ENCODE measurements around the gene CLBA1. TPM values are rescaled to one million over a fixed set of nuclear protein-coding genes. Genes with fewer than 3 reads are reported as not detected.
"Not testable (repeated sequence)": the region's sequence is repeated elsewhere in the genome, so short reads cannot be mapped to it uniquely, and the experiment has no call there.

CLBA1 gene
- total RNA-seq, 1 experiment from 2014 or later, result 14.3 TPM

- H3K27me3 ChIP-seq (replicated peaks; ENCODE audit: insufficient read depth, low read depth, low read length, poor library complexity); H3K36me3 ChIP-seq (ENCODE audit: insufficient read depth, low read length, poor library complexity, severe bottlenecking); H3K9me3 ChIP-seq (ENCODE audit: low read depth, low read length, poor library complexity, severe bottlenecking); POLR2A ChIA-PET (ENCODE audit: low non-redundant PET); DNase-seq (ENCODE audit: low spot score); H3K4me1 ChIP-seq (ENCODE audit: insufficient read depth, low read length, poor library complexity, severe bottlenecking); H3K4me3 ChIP-seq (ENCODE audit: low read depth, low read length, poor library complexity, severe bottlenecking); BruUV-seq (replicated peaks); H3K27ac ChIP-seq (ENCODE audit: low read depth, low read length, poor library complexity, severe bottlenecking); intact Hi-C loops (cut with micrococcal nuclease; ENCODE audit: unreplicated experiment); CTCF ChIA-PET: not testable (repeated sequence)
Measured at GRCh38 chr14:104945266-104945665, 40.3 kb upstream of the CLBA1 start.

GRCh38 chr14:104945986-104946965, 39.3 kb upstream of the CLBA1 start:
- DNase-seq (ENCODE audit: low spot score); CTCF ChIA-PET; intact Hi-C loops (cut with micrococcal nuclease; ENCODE audit: unreplicated experiment); POLR2A ChIA-PET (ENCODE audit: low non-redundant PET); H3K36me3 ChIP-seq (ENCODE audit: insufficient read depth, low read length, poor library complexity, severe bottlenecking); H3K4me3 ChIP-seq (ENCODE audit: low read depth, low read length, poor library complexity, severe bottlenecking); H3K4me1 ChIP-seq (ENCODE audit: insufficient read depth, low read length, poor library complexity, severe bottlenecking); H3K27me3 ChIP-seq (replicated peaks; ENCODE audit: insufficient read depth, low read depth, low read length, poor library complexity); H3K27ac ChIP-seq (ENCODE audit: low read depth, low read length, poor library complexity, severe bottlenecking); BruUV-seq (replicated peaks); H3K9me3 ChIP-seq (ENCODE audit: low read depth, low read length, poor library complexity, severe bottlenecking): not testable (repeated sequence)

- BruUV-seq (replicated peaks); CTCF ChIA-PET; intact Hi-C loops (cut with micrococcal nuclease; ENCODE audit: unreplicated experiment): not testable (repeated sequence)
Measured at GRCh38 chr14:104947201-104947600, 38.4 kb upstream of the CLBA1 start.

GRCh38 chr14:104947881-104948735, 37.5 kb upstream of the CLBA1 start:
- H3K4me3 ChIP-seq (ENCODE audit: low read depth, low read length, poor library complexity, severe bottlenecking); POLR2A ChIA-PET (ENCODE audit: low non-redundant PET); H3K4me1 ChIP-seq (ENCODE audit: insufficient read depth, low read length, poor library complexity, severe bottlenecking); H3K36me3 ChIP-seq (ENCODE audit: insufficient read depth, low read length, poor library complexity, severe bottlenecking); DNase-seq (ENCODE audit: low spot score); H3K27me3 ChIP-seq (replicated peaks; ENCODE audit: insufficient read depth, low read depth, low read length, poor library complexity); BruUV-seq (replicated peaks); intact Hi-C loops (cut with micrococcal nuclease; ENCODE audit: unreplicated experiment); H3K27ac ChIP-seq (ENCODE audit: low read depth, low read length, poor library complexity, severe bottlenecking); H3K9me3 ChIP-seq (ENCODE audit: low read depth, low read length, poor library complexity, severe bottlenecking); CTCF ChIA-PET: not testable (repeated sequence)

More at GRCh38 chr14:104947201-104947600, 38.4 kb upstream of the CLBA1 start:
- H3K27me3 ChIP-seq (replicated peaks; ENCODE audit: insufficient read depth, low read depth, low read length, poor library complexity); H3K27ac ChIP-seq (ENCODE audit: low read depth, low read length, poor library complexity, severe bottlenecking); H3K4me3 ChIP-seq (ENCODE audit: low read depth, low read length, poor library complexity, severe bottlenecking); H3K9me3 ChIP-seq (ENCODE audit: low read depth, low read length, poor library complexity, severe bottlenecking); H3K4me1 ChIP-seq (ENCODE audit: insufficient read depth, low read length, poor library complexity, severe bottlenecking); POLR2A ChIA-PET (ENCODE audit: low non-redundant PET); DNase-seq (ENCODE audit: low spot score); H3K36me3 ChIP-seq (ENCODE audit: insufficient read depth, low read length, poor library complexity, severe bottlenecking): not testable (repeated sequence)

GRCh38 chr14:104948736-104949031, 36.9 kb upstream of the CLBA1 start:
- POLR2A ChIA-PET (ENCODE audit: low non-redundant PET), result no interaction called here
- Histone ChIP-seq H3K4me1 (ENCODE audit: insufficient read depth, low read length, poor library complexity, severe bottlenecking) (no peaks in the 10 kb centered on the region), H3K27ac (ENCODE audit: low read depth, low read length, poor library complexity, severe bottlenecking) (no peak overlapping the region), H3K27me3 (replicated peaks; ENCODE audit: insufficient read depth, low read depth, low read length, poor library complexity) (no peaks in the 10 kb centered on the region), H3K4me3 (ENCODE audit: low read depth, low read length, poor library complexity, severe bottlenecking) (no peak overlapping the region), H3K36me3 (ENCODE audit: insufficient read depth, low read length, poor library complexity, severe bottlenecking) (no peaks in the 10 kb centered on the region), H3K9me3 (ENCODE audit: low read depth, low read length, poor library complexity, severe bottlenecking) (no peaks in the 10 kb centered on the region)
- BruUV-seq (replicated peaks), result no TSS peak
- no peak for DNase-seq (ENCODE audit: low spot score)
- intact Hi-C loops (cut with micrococcal nuclease; ENCODE audit: unreplicated experiment), result no loop called here
- CTCF ChIA-PET, result no interaction called here
- TF ChIP-seq CTCF (conservative IDR thresholded peaks at IDR 0.05; ENCODE audit: low read depth, low read length) (no peak), EZH2 (IDR thresholded peaks at IDR 0.05; ENCODE audit: borderline replicate concordance, low read depth, low read length, poor library complexity, severe bottlenecking) (no peak)

GRCh38 chr14:104949406-104949955, 36.1 kb upstream of the CLBA1 start:
- intact Hi-C loops (cut with micrococcal nuclease; ENCODE audit: unreplicated experiment); H3K36me3 ChIP-seq (ENCODE audit: insufficient read depth, low read length, poor library complexity, severe bottlenecking); POLR2A ChIA-PET (ENCODE audit: low non-redundant PET); H3K27ac ChIP-seq (ENCODE audit: low read depth, low read length, poor library complexity, severe bottlenecking); H3K4me3 ChIP-seq (ENCODE audit: low read depth, low read length, poor library complexity, severe bottlenecking); BruUV-seq (replicated peaks); CTCF ChIA-PET; H3K9me3 ChIP-seq (ENCODE audit: low read depth, low read length, poor library complexity, severe bottlenecking); H3K27me3 ChIP-seq (replicated peaks; ENCODE audit: insufficient read depth, low read depth, low read length, poor library complexity); H3K4me1 ChIP-seq (ENCODE audit: insufficient read depth, low read length, poor library complexity, severe bottlenecking); DNase-seq (ENCODE audit: low spot score): not testable (repeated sequence)

Measured in A673 (cell line).